Loucy (cell line): ENCODE data around the gene WDR45B.

Experiments
- CTCF ChIP-seq: fragments of 200-600 bp; sonication (generic); conservative IDR thresholded peaks from 2 replicates; pipeline ENCODE4 v1.5.1; 2014; ENCODE audit warnings: mild to moderate bottlenecking, antibody characterized with exemption, low read length
- EZH2phosphoT487 ChIP-seq: fragments of 200-600 bp; IDR thresholded peaks from 2 replicates; pipeline ENCODE4 v1.6.1; 2018; ENCODE audit warnings: antibody characterized with exemption, mild to moderate bottlenecking, moderate library complexity, borderline replicate concordance

- no peak for TF ChIP-seq CTCF
- no peak for TF ChIP-seq EZH2phosphoT487
Measured at GRCh38 chr17:82668024-82668630, 19.9 kb upstream of the WDR45B start.
